Fibroblast of skin of scalp (primary cell): ENCODE results near the gene KRTAP12-1. TPM values are rescaled to one million over a fixed set of nuclear protein-coding genes. Genes with fewer than 3 reads are reported as not detected.
A peak's percentile ranks its signal among the peaks of the same experiment; 100 is the strongest.

Experiments used
- DNase-seq: peaks from one replicate; pipeline ENCODE4 v3.0.0-alpha.2; 2013
- polyA plus RNA-seq, 2 experiments: library from polyadenylated mRNA; unstranded; fragments of 120-200 nt; gene quantifications; one replicate each; pipeline ENCODE4 v1.2.1, GENCODE V29; 2013; ENCODE audit not compliant: insufficient read length in 2 of 2

The KRTAP12-1 gene, protein sequence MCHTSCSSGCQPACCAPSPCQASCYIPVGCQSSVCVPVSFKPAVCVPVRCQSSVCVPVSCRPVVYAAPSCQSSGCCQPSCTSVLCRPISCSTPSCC
- not detected for polyA plus RNA-seq (2013, experiment 1 of 2; ENCODE audit: insufficient read length)
- polyA plus RNA-seq (2013, experiment 2 of 2; ENCODE audit: insufficient read length) = not detected

DNA sequence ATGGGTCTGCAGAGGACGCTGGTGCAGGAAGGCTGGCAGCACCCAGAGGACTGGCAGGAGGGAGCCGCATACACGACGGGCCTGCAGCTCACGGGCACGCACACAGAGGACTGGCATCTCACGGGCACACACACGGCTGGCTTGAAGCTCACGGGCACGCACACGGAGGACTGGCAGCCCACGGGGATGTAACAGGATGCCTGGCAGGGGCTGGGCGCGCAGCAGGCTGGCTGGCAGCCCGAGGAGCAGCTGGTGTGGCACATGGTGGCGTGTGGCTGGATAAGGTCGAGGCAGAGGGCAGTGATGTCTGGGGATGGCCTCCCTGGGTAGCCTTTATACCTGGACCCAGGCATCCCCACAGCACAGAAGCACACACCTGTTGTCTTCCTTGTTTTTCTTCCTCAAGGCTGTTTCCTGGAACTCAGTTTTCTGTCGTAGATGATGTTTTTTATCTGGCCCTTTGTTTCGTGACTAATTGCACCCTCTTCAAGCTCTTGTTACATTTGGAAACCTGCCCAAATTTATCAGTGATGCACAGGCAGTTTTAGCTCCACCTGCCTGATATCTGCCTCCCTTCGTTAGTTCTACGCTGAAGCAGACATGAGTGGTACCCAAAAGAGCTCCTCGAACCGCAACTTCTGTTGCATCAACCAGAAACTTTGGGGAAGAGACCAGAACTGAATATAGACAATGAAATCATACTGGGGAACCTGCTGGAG lies at the start of gene KRTAP12-1:
Gene KRTAP12-1 (minus strand): TSS at position 303 of the 719 bp plus-strand sequence. CDS start 40 bp downstream, at position 263.
- no peak for DNase-seq

DNA sequence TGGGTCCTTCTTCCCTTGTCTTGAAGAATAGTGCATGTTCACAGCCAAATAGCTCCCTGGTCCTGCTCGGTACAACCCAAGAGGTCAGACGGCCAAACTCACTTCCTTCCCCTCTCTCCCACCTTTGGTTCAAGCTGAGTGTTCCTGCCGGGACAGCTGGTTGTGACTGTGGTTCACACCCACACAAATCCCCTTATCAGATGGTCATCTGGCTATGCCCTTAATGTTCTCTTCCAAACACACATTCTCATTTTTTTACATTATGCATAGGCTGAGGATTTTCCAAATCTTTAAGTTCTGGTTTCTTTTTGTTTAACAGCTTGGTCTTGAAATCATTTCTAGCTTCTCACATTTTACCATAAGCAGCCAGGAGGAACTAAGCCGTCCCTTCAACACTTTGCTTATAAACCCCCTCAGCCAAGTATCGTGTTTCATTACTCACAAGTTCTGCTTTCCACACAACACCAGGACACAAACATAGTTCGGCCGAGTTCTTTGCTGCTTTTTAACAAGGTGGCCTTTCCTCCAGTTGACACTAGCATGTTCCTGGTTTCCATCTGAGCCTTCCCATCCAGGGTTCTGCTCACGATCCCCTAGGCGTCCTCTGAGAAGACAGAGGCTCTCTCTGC lies 49.1 kb upstream of the KRTAP12-1 start:
- DNase-seq = no peak

DNA sequence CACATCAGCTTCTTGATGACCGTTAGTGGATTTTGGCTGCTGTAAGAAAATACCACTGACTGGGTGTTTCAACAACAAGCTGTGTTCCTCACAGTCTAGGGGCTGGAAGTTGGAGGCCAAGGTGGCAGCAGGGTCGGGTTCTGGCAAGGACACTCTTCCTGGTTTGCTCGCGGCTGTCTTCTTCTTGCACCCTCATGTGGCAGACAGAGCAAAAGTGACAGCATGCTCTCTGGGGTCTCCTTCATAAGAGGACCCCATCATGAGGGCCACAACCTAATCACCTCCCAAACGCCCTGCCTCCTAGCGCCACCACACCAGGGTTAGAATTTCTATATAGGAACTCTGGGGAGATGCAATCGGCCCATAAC lies 48.0 kb upstream of the KRTAP12-1 start:
- DNase-seq = no peak

DNA sequence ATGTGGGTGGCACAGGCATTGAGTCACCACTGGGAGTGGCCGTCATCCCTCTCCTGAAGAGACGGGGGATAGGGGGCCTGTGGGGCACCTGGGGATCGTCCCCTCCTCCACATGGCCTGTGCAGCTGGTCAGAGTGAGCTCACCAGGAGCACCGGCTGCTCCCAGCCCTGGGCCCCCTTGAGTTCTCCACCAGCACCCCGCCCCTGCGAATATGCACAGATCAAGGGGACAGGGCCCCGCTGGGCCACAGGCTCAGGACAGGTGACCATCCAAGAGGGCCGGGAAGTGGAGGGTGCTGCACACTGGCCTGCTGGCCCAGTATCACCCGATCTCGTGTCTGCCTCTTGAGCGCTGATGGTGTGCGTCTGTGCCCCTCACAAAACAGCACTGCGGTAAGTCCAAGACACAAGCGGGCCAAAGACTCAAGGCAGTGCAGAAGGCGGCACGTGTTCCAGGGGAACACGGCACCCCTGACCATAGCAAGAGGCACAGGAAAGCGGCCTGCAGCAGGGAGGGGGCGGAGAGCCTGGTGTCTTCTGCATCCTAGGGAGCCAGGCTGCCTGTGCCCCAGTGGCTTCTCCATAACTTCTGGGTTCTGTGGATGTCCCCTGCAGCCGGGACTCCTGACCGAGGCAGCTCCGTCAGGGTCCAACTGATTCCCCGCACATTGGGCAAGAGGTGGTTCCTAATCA lies 47.5 kb upstream of the KRTAP12-1 start:
- DNase-seq = no peak

DNA sequence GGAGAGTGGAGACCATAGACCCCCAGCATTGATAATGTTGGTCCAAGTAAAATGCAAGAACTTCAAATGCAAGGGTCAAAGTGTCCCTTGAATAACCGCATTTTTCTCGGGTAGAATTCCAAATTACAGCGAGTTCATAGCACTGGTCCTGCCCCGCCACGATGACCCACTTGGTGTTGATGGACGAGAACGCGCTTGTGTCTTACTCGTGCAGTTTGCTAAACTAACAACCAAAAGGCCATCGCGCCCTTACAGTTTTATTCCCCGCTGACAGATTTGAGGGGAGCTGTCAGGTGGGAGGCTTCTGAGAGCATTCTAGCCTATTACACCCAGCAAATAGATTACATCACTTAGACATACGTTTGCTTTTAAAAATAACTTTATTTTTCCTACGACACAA lies 46.8 kb upstream of the KRTAP12-1 start:
- no peak for DNase-seq

DNA sequence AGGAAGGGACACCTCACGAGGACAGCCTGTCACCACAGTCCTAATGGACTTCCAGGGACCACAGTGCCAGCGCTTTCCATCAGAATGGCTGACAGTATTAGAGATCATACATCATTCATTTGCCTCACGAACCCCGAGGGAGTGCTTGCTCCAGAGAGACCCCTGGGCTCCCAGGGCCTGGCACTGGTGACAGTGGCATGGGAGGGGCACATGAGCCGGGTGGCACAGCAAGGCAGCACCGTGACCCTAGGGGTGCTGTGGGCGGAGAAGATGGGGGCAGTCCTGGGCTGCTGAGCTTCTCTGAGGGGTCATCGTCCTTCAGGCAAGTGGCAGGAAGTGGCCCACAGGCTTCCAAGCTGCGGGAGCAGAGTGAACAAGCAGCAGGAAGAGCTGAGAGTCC lies 45.8 kb upstream of the KRTAP12-1 start:
- DNase-seq = no peak

DNA sequence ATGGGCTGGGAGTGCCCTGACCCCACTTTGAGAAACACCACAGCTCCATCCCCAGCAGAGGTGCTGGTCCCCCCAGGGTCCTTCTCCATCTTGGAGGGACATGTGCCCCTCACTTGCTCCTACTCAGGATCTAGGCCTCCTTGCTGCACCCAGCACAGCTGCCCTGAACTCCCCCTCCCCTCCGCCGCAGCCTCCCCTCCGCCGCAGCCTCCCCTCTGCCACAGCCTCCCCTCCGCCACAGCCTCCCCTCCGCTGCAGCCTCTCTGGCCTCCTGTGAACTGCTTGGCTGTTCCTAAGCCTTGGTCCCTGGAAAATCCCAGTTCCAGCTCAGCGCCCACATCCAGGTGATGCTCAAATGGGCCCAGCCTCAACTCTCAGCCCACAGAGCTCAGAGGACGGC lies 45.4 kb upstream of the KRTAP12-1 start:
- DNase-seq = no peak

DNA sequence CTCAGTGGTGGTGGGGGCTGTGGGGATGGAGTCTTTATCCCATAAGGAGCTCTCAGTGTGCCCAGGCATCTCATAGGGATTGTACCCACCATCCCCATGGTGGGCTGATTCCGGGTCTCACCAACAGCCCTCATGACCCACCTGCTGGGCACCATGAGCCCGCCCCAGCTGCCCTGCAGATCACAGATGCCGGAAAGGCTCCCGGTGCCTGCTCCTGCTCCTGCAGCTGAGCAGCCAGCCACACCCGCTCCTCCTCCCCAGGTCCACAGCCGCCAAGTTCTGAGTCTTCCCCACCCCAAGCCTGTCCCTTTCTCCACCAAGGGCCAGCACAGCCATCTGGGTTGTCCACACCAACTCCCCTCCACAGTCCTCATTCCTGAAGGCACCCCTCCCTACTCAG lies 44.9 kb upstream of the KRTAP12-1 start:
- DNase-seq = no peak

DNA sequence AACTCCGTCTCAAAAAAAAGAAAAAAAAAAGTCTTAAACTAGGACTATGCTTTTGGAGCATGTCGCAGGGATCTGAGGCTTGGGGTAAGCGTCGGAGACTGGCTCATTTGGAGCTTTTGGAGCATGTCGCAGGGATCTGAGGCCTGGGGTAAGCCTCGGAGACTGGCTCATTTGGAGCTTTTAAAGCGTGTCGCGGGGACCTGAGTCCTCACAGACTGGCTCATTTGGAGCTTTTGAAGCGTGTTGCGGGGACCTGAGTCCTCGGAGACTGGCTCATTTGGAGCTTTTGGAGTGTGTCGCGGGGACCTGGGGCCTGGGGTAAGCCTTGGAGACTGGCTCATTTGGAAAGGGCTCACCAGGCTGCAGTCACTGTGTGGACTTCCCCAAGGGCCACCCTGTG lies 43.0 kb upstream of the KRTAP12-1 start:
- DNase-seq = no peak

DNA sequence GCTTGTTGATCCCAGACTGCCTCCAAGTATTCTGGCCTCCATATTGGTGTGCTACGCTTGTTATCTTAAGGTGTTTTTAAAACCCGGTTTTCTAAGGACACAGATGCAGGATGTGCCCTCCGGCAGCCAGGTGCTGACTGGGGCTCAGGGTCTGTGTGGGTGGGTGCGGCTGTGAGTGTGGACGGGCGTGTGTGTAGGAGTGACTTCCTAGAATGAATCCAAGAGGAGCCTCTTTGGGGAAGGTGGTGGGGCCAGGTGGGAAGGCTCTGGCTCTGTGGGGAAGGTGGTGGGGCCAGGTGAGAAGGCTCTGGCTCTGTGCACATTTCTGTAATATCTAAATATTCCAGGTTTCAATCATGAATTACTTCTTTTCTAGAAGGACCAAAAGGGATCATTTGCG lies 42.2 kb upstream of the KRTAP12-1 start:
- DNase-seq = no peak

DNA sequence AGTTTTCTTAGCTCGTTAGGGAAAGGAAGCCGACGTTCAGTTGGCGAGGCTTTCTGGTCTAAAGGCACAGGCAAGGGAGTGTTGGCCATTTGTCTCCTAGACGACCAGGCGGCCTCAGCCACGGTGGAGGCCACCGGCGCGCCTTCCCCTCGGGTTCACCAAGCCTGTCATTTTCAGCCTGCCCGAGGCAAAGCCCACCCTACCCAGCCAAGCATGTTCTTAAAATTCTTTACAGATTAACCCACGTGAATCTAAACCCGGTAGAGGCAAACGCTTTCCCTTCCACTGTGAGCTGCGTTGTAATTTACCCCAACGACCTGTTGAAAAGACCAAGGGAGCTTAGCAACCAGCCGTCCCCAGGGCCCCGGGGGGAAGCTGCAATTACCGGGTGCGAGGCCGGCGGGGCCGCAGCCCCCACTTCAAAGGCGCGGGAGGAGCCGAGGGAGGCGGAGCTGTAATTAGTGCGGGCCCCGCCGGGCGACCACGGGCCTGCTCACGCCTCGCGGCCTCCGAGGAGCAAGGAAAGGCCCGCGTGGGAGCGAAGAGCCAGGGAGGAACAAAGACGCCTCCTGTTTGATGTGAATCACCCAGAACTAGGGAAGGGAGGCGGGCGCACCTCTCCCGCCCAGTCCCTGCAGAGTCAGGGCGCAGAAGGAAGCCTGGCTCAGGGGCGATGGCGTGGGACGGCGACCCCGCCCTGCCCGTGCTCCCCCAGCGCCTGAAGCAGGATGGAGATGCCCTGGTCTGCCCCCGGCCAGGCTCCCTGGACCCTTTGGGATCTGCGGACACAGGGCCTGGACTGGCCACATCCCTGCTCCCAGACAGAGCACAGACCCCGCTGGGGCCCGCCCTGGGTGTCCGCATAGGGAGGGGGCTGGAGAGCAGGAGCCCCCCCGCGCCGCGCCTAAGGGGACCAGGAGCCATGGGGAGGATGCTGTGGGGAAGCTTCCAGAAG lies 41.5 kb upstream of the KRTAP12-1 start:
- DNase-seq = no peak

DNA sequence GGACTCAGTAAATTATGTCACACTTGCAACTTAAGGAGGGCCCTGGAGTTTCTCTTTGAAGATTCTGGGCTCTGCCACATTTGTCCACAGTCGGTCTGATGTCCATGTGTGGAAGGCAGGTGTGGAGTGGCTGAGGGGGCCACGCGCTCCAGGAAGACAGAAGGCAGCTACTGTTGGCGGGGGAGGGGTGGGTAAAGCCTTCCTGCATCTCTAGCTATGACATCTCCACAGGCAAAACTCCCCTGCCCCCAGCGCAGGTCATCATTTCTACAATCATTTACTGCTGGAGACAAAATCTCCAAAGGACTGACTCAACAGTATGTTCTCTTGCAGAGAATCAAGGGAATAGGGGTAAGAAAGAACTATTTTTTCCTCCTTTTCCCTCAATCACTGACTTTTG lies 40.8 kb upstream of the KRTAP12-1 start:
- DNase-seq = no peak

DNA sequence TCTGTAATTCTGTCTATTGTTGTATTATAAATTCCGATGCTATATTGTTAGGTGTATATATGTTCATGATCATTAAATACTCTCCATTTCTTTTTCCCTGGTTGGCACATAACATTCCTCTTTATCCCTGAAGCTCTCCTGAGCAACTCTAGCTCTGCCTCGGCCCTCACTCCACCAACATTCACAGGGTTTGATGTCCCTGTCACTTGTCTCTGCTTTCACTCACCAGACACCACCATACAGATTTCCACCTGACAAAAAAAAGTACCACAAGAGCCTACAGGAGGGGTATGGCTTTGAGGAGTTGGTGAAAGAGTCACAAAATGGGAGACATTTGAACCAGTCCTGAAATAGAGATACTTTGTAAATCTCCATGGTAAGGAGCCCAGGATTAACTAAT lies 38.2 kb upstream of the KRTAP12-1 start:
- no peak for DNase-seq

DNA sequence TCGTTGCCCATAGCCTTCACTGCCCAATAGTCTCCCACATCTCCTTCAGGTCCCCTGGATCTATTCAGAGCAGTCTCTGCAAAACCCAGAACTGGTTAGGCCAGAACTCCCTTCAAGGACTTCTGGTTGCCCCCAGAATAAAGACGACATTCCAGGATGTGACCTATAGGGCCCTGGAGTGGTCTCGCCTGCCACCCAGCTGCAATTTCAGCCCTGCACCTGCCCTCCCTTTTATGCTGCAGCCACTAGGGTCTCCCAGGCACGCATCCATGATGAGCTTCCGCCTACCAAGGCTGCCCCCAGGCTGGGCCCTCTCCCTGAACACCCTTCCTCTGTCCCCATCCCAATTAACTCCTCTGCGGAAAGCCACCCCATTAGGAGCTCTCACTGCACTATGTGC lies 36.6 kb upstream of the KRTAP12-1 start:
- no peak for DNase-seq

DNA sequence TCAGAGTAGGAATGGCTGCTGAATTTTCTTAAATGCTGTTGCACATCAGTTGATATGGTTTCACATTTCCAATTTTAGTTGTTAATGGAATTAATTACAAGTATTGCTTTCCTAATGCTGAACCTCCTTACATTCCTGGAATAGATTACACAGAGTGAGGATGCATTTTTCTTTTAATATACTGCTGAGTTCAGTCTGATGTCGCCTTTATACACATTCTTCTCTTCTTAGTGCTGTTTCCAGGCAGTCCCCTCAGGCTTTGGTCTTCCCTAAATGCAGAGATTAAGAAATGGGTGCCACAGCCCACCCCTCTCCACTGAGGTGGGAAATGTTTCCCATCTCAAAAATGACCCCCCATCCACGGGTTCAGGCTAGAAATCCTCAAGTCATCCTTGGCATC lies 36.1 kb upstream of the KRTAP12-1 start:
- DNase-seq = no peak

DNA sequence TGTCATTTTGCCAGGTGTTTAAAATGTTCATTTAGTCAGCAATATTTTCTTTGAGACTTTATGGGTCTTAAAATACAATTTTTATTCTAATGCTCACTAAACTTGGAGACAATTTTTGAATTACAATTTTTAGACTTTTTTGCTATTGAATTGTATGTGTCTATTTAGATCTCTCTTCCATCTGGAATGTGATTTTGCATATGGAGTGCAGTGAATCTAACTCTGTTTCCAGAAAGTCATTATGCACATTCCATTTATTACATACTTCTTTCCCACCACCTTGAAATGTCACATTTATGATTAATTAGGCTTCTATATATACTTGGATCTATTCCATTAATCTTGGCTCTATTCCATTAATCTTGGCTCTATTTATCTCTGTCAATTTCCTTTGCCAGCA lies 35.0 kb upstream of the KRTAP12-1 start:
- DNase-seq = peak; percentile 49

DNA sequence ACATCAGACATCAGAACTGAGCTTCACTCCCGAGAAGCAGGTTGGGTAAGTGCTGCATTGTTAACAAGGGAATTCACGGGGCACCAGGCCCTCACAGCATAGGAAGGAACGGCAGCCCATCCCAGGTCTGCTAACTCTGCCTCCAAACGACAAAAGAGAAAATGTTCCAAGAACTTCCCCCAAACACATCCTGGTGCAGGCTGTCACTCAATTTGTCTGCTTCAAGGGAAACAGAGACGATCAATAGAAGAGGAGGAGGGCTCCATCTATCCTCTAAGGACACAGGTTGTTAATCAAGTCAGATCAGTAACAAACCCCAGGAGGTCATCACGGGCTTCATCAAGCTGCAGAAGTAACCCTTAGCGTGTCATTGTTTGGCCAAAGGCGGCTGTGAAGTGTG lies 32.9 kb upstream of the KRTAP12-1 start:
- no peak for DNase-seq

DNA sequence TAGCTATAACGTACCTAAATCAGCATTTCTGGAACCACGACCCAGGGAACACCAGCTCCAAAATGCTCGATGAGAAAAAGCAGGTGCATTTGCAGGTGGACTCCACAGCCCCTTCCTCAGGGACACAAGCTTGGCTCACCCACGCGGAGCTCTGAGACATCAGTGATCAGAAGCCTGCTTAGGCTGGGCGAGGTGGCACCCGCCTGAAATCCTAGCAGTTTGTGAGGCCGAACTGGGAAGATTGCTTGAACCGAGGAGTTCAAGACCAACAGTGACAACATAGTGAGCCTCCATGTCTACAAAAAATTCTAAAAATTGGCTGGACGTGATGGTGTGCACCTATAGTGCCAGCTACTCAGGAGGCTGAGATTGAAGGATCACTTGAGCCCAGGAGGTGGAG lies 31.9 kb upstream of the KRTAP12-1 start:
- no peak for DNase-seq

DNA sequence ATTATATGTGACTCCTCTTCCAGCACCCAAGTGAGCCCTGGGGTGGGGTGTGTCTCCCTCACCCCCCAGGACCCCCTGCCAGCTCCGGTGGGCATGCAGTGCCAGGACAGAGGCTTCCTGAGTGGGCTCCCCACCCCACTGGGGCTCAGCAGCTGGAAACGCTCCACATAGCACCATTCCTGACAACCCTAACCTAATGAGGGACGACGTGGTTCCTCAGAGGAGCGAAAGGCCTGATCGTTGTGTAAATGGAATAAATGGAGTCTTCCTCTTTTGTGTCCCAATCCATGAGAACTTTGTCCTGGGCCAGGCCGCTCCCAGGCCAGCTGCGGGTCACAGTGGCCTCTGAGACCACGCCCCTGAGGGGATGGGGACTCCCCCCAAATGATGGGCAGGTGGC lies 31.2 kb upstream of the KRTAP12-1 start:
- no peak for DNase-seq

DNA sequence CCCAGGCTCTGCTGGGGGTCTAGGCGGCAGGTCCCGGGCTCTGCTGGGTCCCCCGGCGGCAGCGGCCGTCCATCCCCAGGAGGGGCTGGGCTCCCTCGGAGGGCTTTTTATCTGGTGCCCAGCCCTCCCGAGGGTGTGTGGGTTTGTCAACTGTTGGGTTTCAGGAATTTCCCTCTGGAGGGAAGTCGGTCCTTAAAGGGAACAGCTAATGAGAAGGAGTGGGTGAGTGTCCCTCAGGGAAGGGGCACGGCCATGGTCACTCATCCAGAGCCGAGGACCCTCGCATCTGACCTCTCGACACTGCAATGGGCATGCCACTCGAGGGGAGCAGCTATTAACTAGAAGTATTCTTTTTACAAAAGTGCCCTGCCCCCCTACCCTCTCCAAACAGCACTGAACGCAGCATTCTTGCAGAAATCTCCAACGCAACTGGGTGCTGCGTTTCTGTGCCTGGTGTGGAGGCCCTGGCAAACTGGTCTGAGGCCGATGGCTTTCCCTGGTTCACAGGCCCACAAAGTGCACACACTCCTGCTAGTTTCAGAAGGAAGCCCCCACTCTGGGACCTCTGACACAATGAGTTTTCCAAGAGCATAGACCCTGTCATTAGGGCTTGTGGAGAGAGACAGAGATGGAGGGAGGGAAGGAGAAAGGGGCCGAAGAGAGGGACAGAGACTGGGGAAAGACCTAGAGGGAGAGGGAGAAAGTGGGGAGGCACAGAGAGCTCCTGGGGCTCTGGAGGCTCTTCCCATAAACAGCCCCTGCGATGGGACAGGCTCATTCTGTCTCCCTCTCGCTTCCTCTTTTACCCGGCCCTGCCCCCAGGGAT lies 30.5 kb upstream of the KRTAP12-1 start:
- DNase-seq = no peak
